GM21825 (cell line): ENCODE results near the gene DSE.

Source experiments
- ATAC-seq: cut with Tn5 transposase; IDR thresholded peaks from one replicate; pipeline ENCODE4 v1.9.1; 2021; ENCODE audit warnings: mild to moderate bottlenecking, moderate library complexity; ENCODE audit not compliant: unreplicated experiment

Gene DSE

DNA sequence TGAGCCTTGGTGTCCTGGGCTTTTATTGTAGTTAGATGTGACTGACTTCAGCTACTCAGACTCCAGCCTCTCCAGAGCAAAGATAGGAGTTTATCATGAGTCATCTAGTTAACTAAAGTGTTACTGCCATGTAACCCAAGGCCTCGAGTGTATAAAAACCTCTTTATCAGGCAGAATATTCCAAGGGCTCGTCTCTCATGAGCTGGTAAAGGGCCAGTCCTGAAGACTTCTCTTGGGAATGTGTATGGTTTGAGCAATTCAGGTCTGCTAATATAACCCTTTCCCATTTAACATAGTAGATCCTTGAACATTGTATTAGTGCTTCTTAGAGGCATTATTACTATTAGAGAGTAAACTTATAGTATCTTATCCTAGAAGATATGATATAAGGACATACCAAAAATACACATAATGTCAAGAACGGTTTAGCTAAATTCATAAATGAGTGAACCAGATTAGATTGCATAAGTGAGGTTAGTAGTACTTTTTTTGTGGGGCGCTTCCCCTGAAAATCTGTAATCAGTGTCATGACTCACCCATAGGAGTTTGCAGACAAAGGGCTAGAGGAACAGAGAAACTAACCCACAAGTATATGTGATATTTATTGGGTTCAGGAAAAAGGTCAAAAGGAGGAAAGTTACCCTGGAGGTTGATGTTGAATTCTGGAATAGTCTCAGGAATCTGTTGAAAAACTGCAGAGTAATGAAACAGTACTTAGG lies 16.0 kb downstream of the DSE start:
- ATAC-seq, result peak; percentile 42

DNA sequence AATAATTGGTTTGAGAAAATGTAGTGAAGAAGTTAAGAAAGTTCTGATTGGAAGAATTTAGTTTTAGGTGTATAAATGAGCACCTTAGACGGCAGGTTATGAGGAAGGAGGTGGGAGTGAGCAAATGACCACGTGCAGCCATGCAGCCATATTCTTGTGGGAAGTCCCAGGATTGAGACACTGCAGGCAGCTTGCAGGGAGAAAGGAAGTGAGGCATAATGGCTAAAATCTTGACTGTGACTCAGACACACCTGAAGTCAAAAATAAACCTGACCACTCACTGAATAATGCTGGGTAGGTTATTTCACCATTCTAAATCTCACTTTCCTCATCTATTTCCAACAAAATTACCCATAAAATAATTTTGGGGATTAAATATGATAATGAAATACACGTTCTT lies 16.6 kb downstream of the DSE start:
- ATAC-seq, result peak; percentile 66

DNA sequence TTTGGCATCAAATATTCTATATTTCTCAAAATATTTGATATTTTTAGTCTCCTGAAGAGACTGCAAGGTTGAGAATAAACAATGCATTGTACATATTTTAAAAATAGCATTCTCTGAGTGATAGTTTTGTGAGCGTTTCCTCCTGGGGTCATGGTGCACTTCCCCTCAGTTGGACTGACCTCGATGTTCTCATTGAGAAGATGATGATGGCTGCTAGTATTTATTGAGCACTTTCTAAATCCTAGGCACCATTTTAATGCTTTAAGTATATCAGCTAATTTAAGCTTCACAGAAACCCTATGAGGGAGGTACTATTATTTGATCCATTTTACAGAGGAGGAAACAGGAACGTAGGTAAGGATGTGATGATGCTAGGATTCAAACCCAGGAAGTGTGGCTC lies 18.2 kb downstream of the DSE start:
- ATAC-seq, result no peak

DNA sequence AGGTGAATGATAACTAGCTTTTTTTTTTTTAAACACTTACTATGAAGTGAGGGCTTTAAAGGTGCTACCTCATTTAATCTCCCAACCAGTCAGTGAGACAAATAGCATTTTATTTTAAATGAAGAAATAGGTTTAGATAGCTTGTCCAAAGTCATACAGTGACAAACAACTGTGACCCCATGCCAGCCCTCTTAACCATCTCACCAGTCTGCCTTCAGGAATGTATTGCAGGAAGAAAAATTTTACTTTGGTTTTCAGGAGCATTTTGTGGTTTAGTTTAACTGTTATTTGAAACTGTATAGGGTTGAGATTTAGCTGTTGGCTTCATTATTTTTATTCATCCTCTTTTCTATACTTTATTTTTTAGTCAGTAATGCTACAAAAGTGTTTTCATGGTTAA lies 18.6 kb downstream of the DSE start:
- no peak for ATAC-seq

DNA sequence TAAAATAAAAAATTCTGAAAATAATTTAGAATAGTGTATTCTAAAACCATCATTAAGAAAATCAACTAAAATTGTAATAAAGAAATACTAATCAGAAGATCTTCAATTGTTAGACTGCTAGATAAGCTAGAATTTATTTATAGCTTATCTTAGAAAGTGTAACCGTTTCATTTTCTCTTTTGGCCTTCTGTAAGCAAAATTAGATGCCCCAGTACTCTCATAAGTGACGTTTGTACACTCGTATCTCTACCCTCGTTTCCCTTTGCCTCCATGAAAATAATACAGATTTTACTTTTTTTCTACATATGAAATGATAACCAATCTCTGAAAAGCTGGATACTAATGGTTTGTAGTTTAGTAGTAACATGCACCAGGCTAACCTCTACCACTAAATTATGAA lies 19.8 kb downstream of the DSE start:
- peak; percentile 30 for ATAC-seq

DNA sequence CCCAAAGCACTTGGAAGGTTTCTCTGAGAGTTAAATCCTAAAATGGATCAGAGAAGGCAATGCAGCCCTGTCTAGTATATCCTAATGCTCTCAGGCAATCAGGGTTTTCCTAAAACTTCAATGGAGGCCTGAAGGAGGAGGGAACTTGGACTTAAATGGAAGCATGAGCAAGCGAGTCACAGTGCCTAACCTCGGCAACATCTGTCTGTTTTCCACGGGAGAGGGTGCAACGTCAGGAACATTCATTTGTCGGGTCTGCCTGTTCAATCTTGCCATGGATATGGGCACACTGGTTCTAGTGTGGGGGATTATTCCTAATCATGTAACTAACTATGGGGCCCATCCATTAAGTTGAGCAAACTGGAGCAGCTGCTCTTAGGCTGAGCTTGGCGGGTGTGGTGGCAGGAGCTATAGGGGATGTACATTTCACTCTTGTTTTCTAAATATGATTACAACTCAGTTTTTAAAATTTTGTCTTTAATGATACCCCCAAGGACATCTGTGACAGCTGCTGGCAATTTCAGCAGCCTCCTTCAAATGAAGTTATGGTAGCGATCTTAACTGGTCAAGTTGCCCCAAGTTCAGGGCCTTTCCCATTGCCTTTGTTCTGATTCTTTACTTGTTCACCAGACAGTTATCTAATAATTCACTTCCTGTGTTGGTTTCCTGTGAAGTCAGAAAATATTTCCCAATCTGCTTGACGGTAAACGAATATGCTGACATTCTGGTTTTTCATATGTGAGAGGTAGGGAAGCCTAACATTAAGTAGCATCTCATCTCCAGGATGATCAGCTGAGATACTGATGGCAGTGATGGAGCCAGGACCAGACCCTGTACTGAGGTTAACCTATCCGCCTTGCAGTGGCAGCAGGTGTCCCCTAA lies 21.6 kb downstream of the DSE start:
- ATAC-seq, result peak; percentile 34

DNA sequence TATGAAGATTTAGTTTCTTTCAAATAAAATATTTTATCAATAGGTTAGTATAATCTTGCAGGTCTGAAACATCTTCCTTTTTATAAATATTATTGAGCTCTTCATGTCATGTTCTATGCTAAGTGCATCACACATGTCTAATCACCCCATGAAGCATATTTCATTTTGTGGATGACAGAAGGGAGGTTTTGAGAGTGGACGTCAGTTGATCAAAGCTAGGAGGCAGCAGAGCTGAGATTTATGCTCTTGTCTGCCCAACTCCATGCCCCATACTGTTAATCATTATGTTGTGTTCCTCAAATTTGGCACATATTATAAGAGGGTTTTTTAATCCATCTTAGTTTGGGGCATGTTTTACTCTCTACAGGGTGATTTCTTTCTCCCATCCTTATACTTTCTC lies 22.7 kb downstream of the DSE start:
- ATAC-seq, result peak; percentile 33

DNA sequence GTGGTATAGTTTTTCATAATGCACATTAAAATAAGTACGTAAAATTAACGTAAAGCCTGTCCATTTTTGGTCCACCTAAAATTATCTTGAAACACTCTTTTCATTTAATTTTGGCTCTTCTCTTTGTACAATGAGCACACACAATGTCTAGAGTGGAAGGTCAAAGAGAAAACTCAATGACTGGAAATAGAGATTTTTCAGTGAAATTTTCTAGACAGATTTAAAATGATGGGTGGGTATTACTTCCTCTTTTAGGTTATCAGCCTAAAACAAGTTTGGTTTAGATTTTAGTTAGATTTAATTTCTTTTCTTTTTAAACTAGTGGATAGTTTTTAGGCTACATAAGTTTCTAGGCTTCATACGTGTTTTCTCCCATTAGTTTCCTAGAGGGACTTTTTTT lies 24.9 kb downstream of the DSE start:
- no peak for ATAC-seq

DNA sequence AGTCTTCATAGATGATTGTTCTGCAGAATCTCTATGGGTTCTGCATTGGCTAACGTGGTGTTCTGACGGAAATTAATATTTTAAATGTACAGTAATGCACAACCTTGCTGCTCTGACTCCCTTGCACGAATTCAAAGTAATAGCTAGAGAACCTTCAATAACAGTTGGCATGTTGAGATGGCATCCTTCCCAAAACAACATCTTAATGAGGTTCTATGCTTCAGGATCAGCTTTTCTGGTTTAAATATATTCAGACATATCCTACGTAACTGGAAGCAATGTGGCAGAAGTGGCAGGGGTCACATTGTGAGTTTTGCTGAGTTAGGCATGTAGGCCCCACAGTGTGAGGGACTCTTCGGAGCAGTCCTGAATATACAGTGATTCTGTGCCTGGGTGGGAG lies 25.7 kb downstream of the DSE start:
- no peak for ATAC-seq

DNA sequence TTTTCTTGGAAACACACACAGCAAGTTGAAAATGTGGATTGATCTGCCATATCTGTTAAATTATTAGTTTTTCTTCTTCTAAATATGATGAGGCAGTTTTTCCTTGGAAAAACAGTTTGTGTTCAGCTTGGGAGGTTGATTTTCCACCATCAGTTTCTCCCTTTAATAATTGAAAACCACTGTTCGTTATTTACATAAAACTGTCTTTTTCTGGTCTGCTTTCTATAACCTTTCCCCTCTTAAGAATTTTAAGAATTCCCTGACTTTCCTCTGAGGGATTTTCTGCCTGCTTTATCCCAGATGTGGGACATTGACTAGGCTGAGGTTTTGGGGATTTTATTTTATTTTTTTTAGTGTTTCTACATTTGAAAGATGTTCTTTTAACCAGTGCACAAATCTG lies 27.2 kb downstream of the DSE start:
- ATAC-seq, result no peak

DNA sequence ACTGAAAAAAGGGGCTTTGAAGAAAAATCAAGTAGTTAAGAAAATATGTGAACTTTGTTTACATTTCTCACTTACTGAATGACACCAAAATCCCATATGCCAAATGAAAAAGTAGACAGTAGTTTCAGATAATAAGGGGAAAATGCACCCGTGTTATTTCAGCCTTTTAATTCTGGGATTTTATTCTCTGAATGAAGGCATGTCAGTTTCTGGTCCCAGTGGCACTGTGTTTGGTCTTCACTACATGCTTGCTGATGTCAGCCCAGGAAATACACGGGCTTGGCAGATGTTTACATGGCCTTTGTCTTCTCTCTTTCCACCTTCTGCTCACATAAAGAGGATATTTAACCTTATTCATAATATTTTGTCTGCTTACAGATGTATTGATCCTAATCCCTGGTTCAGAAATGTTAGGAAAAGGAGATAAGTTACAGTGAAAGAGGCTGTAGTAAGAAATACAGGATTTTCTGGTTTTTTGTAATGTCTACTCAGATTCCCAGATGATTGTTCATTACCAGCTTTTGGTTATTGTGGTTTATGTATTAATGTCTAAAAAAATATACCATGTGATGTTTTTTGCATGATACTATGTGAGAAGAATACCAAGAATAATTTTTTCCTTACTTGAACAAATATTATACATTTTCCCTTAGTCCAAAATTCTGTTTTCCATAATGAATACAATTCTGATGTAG lies 27.7 kb downstream of the DSE start:
- ATAC-seq, result no peak

DNA sequence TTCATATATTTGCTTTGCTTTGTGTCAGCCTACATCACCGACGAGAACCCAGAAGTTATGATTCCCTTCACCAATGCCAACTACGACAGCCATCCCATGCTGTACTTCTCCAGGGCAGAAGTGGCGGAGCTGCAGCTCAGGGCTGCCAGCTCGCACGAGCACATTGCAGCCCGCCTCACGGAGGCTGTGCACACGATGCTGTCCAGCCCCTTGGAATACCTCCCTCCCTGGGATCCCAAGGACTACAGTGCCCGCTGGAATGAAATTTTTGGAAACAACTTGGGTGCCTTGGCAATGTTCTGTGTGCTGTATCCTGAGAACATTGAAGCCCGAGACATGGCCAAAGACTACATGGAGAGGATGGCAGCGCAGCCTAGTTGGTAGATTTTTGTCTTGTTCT lies 28.5 kb downstream of the DSE start:
- ATAC-seq, result no peak

DNA sequence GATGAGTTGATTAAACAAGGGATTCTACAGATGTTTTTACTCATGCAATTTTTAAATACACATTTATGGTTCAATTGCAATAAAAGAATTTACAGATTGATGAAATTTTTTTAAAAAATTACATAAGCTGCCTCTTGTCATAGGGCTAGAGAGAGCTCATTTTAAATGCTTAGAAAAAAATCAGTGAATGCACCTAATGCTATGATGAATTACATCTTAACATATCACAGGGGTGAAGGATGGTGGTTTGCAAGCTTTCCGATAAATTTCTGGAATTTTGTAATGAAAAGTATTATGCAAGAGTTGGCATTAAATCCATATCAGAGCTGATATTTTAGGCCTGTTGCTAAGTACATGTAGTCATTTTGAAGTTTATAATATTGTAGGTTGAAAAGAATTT lies 29.6 kb downstream of the DSE start:
- ATAC-seq, result no peak

DNA sequence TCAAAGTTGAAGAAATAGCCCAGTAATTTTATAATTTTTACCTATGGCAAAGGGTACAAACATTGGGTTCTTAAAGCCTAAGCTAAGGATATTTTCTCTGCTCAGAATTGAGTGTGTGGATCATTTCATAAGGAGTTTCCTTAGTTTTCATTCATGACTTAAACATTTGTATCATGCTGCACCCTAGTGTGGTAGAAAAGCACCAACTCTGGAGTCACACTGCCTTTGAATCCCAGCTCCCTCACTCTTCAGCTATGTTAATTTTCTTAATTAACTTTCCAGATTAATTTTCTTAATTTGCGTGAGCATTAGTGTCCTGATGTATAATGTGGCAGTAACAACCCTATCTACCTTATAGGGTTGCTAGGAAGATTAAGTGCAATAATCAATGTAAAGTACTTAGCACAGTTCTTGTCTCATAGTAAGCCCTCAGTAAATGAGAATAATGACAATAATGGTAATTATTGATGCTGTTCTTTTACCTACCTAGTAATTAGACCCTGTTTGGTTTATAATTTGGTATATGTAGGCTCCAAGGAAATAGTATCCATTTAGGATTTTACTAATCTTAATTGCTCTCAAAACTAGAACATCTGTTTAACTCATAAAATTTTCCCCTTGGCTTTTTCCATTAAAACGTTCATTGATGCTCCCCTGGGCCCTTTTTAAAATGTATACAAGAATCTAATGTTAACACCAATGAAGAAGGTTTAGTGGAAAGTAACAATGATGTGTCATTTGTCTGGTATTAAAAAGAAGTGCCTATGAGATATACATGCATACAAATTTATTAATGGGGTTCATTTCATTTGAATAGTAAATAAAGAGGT lies 31.6 kb downstream of the DSE start:
- no peak for ATAC-seq

DNA sequence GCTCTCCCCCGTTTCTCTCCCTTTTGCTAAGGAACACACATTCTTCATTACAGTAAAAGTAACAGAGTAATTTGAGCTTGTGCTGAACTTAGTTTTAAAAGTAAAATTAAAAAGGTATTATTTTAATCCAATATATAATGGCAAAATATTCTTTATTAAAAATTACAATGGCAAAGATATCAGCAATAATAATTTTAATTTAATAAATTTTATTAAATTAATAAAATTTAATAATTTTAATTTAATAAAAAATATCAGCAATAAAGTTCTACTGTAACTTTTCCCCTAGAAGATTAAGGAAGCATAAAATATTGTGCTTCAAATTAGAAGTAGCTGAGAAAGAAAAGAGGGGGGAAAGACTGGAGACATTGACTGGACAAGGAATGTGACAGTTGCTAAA lies 32.5 kb downstream of the DSE start:
- no peak for ATAC-seq

DNA sequence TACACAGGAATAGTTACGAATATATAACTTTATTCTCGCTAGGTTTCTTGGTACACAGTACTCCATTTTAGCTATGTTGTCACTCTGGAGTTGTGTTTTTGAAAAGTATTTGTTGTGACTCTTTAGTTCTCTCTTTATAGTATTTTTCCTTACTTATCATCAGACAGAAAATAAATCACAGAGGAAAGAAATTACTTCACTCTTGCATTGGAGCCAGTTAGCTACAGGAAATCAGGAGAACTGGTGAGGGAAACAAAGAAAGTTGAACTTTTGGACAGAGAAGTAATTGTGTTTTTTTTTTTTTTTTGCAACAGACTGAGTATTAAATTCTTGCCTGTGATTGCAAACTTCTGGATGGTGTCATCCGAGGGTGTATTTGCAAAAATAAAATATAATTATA lies 33.9 kb downstream of the DSE start:
- ATAC-seq, result no peak

DNA sequence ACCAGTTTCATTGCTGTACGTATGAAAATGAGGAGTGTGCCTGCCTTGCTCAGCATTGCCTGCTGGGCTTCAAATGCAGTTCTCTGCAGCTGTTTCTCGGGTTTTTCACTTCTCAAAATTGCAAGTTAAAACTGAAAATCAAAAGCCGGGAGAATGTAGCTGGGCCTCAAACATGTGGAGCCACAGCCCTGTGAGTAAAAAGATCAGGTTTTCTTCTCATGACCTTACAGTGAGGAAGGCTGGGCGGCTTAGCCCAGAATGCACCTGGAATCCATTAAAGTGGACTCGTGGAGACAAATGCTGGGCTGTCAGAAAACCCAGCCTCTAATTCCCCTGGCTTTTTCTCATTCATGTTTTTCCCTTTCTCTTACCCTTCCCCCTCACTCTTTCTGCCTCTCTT lies 34.4 kb downstream of the DSE start:
- ATAC-seq, result peak; percentile 68

DNA sequence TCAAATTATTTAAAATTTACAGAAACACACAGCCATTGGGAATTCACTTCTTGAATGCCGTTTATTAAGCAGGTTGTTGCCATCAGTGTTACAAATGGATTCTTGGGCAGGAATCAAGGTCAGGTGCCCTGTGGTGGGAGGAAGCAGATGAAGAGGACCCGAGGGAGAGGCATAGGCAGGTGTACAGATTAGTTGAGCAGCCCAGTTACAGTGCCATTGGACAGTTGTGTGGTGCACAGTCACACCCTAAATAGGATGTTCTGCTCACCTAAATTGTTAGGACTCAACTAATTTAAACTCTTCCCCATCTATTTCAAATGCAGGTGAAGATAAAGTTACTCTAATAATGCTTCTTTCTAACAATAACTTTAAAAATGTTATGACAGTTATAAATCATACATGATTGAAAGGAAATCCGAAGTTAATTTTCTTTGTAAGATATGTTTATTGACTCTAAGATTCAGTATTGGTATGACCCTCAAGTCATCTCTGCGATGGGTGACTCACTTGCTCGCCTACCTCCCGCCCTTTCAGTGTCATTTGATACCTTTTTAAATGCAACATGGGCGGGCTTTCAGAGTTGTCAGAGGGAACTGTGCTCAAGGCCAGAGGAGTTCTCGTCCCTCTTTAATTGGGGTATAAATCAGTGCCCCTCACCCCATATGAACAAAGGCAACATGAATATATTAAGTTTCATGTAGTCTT lies 35.1 kb downstream of the DSE start:
- ATAC-seq, result no peak

DNA sequence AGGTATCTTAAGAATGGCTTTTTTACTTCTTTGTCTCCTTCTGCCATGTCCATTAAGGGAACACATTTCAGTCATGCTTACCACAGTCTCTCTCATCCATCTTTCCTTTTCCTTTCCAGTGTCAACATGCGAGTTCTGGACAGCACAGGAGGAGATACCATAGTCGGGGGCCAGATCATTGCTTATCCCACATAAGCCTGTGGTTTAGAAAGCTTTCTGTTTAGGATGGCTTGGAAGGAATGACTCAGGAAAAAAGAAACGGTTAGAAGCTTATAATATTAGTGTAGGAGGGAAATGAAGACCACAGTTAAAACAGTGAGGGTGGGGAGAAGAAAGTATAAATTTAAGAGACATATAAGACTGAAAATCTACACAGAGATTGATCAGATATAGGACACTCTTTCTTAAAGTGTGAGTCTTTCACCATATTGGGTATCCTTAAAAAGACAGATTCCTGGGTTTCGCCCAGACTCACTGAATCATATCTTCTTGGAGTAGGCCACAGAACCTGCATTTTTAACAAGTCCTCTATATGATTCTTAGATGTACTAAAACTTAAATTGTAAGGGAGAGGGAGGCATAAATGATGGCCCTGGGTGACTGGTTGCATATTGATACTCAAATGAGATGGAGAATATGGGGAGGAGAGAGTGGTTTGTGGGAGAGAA lies 36.1 kb downstream of the DSE start:
- no peak for ATAC-seq

DNA sequence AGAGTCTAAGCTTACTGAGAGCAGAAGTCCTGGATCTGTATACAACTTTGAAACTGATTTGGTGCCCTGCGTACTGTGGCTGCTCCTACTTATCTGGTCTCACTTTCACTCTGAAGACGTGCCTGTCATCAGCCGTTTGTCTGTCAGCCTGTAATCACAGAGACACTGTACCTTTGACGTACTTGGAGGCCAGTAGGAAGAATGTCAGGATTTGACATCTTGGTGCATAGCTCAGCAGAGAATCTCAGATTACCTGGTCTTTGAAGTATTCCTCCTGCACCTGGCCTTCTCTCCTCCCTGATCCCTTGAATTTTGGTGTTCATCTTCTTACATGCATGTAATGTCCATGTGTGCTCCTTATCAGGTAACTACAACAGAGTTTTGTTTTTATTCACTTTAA lies 37.7 kb downstream of the DSE start:
- ATAC-seq, result peak; percentile 29
